ENCODE measurements around the gene DUOX1.

DNA sequence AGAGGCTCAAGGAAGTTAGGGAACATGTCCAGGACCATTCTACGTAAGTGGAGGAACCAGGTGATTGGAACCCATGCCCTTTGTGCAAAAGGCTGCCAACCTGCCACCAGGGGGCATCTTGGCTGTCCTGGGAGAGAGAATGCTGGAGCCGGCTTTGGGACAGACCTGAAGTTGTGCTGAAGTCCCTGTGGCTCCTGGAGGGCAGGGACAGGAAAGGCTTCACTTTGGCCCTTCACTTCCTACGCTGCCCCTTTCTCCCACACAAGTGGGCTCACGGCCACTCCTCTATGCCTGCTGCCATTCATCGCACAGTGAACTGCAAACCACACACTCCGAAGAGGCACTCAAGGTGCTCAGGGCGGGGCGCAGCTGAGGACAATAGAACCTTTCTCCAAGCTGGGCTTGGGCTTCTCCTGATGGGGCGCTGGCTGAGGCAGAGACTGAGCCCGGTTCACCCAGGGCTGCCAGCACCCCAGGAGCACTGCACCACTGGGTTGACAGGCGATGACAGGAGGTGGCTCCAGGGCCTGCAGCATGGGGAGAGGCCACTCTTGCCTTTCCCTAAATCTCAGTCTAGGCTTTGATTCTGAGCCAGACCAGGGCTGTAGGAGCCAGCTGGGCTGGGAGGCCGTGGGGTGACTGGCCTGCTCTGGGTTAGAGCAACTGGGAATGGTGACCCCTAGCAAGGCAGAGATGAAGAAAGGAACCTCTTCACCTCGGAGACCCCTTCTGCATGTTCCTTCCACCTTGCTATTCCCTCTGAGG, 49.6 kb downstream of the DUOX1 start:
- TF ChIP-seq EZH2 (IDR thresholded peaks at IDR 0.05; ENCODE audit: insufficient read depth, poor library complexity, severe bottlenecking) (no peak), EZH2phosphoT487 (IDR thresholded peaks at IDR 0.05; ENCODE audit: insufficient read depth, low read depth) (no peak)

Data from GM23248 (cell line).